Upper lobe of left lung (tissue), 4 donors: ENCODE data around the gene PARVA.

Source experiments
- CTCF ChIP-seq, 6 experiments: fragments of 450-650 bp in 4 of 6; fragments of 200-600 bp in 2 of 6; sonication (generic) in 2 of 6; IDR thresholded peaks; one replicate each; pipeline ENCODE4 v1.5.1; 2016 to 2019; ENCODE audit warnings: antibody characterized with exemption in 6 of 6
- POLR2A ChIP-seq, 4 donors: fragments of 450-650 bp; IDR thresholded peaks; one replicate each; pipeline ENCODE4 v1.5.1; 2016 to 2017; ENCODE audit warnings: antibody characterized with exemption in 4 of 4, mild to moderate bottlenecking in 2 of 4

DNA sequence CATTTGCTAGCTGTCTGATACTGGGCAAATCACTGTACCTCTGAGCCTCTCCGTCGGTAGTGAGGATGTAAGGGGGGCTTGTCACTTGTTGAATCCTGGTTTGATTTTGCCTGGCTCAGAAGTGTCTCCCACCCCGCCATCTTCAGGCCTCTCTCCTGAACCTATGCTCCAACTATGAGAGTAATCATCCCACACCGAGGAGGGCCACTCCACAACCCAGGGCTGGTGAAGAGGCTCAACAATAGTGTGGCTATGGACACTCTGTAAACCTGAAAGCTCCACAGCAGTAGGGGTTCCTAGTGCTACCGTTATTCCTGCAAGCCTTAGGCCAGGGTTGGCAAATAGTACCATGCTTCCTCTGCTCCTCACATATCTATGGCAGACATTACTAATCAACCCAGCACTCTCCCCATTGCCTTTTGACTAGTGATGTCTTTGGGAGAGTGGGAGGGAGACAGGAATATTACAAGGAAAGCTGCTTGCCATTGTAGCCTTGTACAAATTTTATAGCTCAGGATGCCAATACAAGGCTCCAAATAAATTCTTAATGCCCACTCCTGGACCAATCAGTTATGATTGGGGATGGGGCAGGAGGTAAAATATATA is 162.8 kb downstream of the PARVA start:
- TF ChIP-seq POLR2A (IDR thresholded peaks at IDR 0.05) (no peak), CTCF (IDR thresholded peaks at IDR 0.05) (no peak)
